Measurements from ENCODE around the gene GRK6. TPM values are rescaled to one million over a fixed set of nuclear protein-coding genes. Genes with fewer than 3 reads are reported as not detected.

GRK6 gene
- polyA plus RNA-seq, 1 donor = 16.6 TPM

- no peak overlapping the region for H3K4me3 ChIP-seq (ENCODE audit: low read length)
- no CpG with 5 or more reads among the region's 16 CpGs for WGBS (ENCODE audit: insufficient coverage, low lambda C conversion rate)
- DNase-seq = no peak
- peaks cover 68% of the 10 kb centered on the region for H3K27me3 ChIP-seq (ENCODE audit: control insufficient read depth, insufficient read depth, low read length)
- H3K4me1 ChIP-seq (ENCODE audit: control insufficient read depth, insufficient read depth, low read length) = peaks cover 18% of the 10 kb centered on the region
- H3K9me3 ChIP-seq (ENCODE audit: control insufficient read depth, low read depth, low read length) = peaks cover 6% of the 10 kb centered on the region
- no peak overlapping the region for H3K27ac ChIP-seq (ENCODE audit: low read length)
- no peaks in the 10 kb centered on the region for H3K36me3 ChIP-seq (ENCODE audit: control insufficient read depth, insufficient read depth, low read length)
Observed at GRCh38 chr5:177397875-177398390, 28.5 kb upstream of the GRK6 start.

GRCh38 chr5:177399997-177400868, 26.2 kb upstream of the GRK6 start, which contains the start of gene PFN3:
Gene PFN3 (minus strand): TSS chr5:177400661. CDS start chr5:177400576, 85 bp downstream.
- Histone ChIP-seq H3K27me3 (ENCODE audit: control insufficient read depth, insufficient read depth, low read length) (peaks cover 88% of the 10 kb centered on the region), H3K27ac (ENCODE audit: low read length) (no peak within 1 kb of the TSS)
- WGBS (ENCODE audit: insufficient coverage, low lambda C conversion rate) = no CpG with 5 or more reads among the region's 92 CpGs

GRCh38 chr5:177402271-177403043, 24.0 kb upstream of the GRK6 start:
- Histone ChIP-seq H3K27ac (ENCODE audit: low read length) (no peak overlapping the region), H3K36me3 (ENCODE audit: control insufficient read depth, insufficient read depth, low read length) (no peaks in the 10 kb centered on the region), H3K4me3 (ENCODE audit: low read length) (peak overlapping the region; percentile 46), H3K27me3 (ENCODE audit: control insufficient read depth, insufficient read depth, low read length) (peaks cover 93% of the 10 kb centered on the region), H3K9me3 (ENCODE audit: control insufficient read depth, low read depth, low read length) (peaks cover 18% of the 10 kb centered on the region), H3K4me1 (ENCODE audit: control insufficient read depth, insufficient read depth, low read length) (peaks cover 36% of the 10 kb centered on the region)
- peak; percentile 75 to 83 for DNase-seq
- WGBS (ENCODE audit: insufficient coverage, low lambda C conversion rate) = no CpG with 5 or more reads among the region's 49 CpGs

More at GRCh38 chr5:177399997-177400868, 26.2 kb upstream of the GRK6 start, which contains the start of gene PFN3:
- H3K9me3 ChIP-seq (ENCODE audit: control insufficient read depth, low read depth, low read length) = peaks cover 18% of the 10 kb centered on the region
- peaks cover 36% of the 10 kb centered on the region for H3K4me1 ChIP-seq (ENCODE audit: control insufficient read depth, insufficient read depth, low read length)
- no peaks in the 10 kb centered on the region for H3K36me3 ChIP-seq (ENCODE audit: control insufficient read depth, insufficient read depth, low read length)
- H3K4me3 ChIP-seq (ENCODE audit: low read length) = no peak within 1 kb of the TSS
- DNase-seq = peak; percentile 45 to 53

GRCh38 chr5:177403102-177403791, 23.2 kb upstream of the GRK6 start:
- peaks cover 18% of the 10 kb centered on the region for H3K9me3 ChIP-seq (ENCODE audit: control insufficient read depth, low read depth, low read length)
- DNase-seq = peak in 1 of 2 donors; percentile 47
- WGBS (ENCODE audit: insufficient coverage, low lambda C conversion rate) = no CpG with 5 or more reads among the region's 61 CpGs
- peaks cover 36% of the 10 kb centered on the region for H3K4me1 ChIP-seq (ENCODE audit: control insufficient read depth, insufficient read depth, low read length)
- no peak overlapping the region for H3K27ac ChIP-seq (ENCODE audit: low read length)
- H3K36me3 ChIP-seq (ENCODE audit: control insufficient read depth, insufficient read depth, low read length) = no peaks in the 10 kb centered on the region
- peaks cover 89% of the 10 kb centered on the region for H3K27me3 ChIP-seq (ENCODE audit: control insufficient read depth, insufficient read depth, low read length)
- H3K4me3 ChIP-seq (ENCODE audit: low read length) = peak overlapping the region; percentile 46

GRCh38 chr5:177403792-177404640, 22.5 kb upstream of the GRK6 start:
- Histone ChIP-seq H3K9me3 (ENCODE audit: control insufficient read depth, low read depth, low read length) (peaks cover 18% of the 10 kb centered on the region), H3K4me3 (ENCODE audit: low read length) (peak overlapping the region; percentile 46), H3K27ac (ENCODE audit: low read length) (no peak overlapping the region), H3K4me1 (ENCODE audit: control insufficient read depth, insufficient read depth, low read length) (peaks cover 36% of the 10 kb centered on the region), H3K27me3 (ENCODE audit: control insufficient read depth, insufficient read depth, low read length) (peaks cover 85% of the 10 kb centered on the region), H3K36me3 (ENCODE audit: control insufficient read depth, insufficient read depth, low read length) (no peaks in the 10 kb centered on the region)
- no CpG with 5 or more reads among the region's 93 CpGs for WGBS (ENCODE audit: insufficient coverage, low lambda C conversion rate)
- peak; percentile 77 to 81 for DNase-seq

GRCh38 chr5:177404641-177405179, 21.8 kb upstream of the GRK6 start:
- no CpG with 5 or more reads among the region's 16 CpGs for WGBS (ENCODE audit: insufficient coverage, low lambda C conversion rate)
- Histone ChIP-seq H3K4me3 (ENCODE audit: low read length) (peak overlapping the region; percentile 46), H3K27ac (ENCODE audit: low read length) (no peak overlapping the region), H3K36me3 (ENCODE audit: control insufficient read depth, insufficient read depth, low read length) (no peaks in the 10 kb centered on the region), H3K27me3 (ENCODE audit: control insufficient read depth, insufficient read depth, low read length) (peaks cover 78% of the 10 kb centered on the region), H3K4me1 (ENCODE audit: control insufficient read depth, insufficient read depth, low read length) (peaks cover 35% of the 10 kb centered on the region), H3K9me3 (ENCODE audit: control insufficient read depth, low read depth, low read length) (peaks cover 18% of the 10 kb centered on the region)
- no peak for DNase-seq

- H3K4me3 ChIP-seq (ENCODE audit: low read length) = no peak overlapping the region
- peaks cover 30% of the 10 kb centered on the region for H3K4me1 ChIP-seq (ENCODE audit: control insufficient read depth, insufficient read depth, low read length)
- peaks cover 72% of the 10 kb centered on the region for H3K27me3 ChIP-seq (ENCODE audit: control insufficient read depth, insufficient read depth, low read length)
- no peak overlapping the region for H3K27ac ChIP-seq (ENCODE audit: low read length)
- DNase-seq = no peak
- no peaks in the 10 kb centered on the region for H3K36me3 ChIP-seq (ENCODE audit: control insufficient read depth, insufficient read depth, low read length)
- WGBS (ENCODE audit: insufficient coverage, low lambda C conversion rate) = no CpG with 5 or more reads among the region's 2 CpGs
- peaks cover 15% of the 10 kb centered on the region for H3K9me3 ChIP-seq (ENCODE audit: control insufficient read depth, low read depth, low read length)
Observed at GRCh38 chr5:177405312-177405711, 21.2 kb upstream of the GRK6 start.

- Histone ChIP-seq H3K4me1 (ENCODE audit: control insufficient read depth, insufficient read depth, low read length) (peaks cover 26% of the 10 kb centered on the region), H3K27me3 (ENCODE audit: control insufficient read depth, insufficient read depth, low read length) (peaks cover 67% of the 10 kb centered on the region), H3K9me3 (ENCODE audit: control insufficient read depth, low read depth, low read length) (peaks cover 12% of the 10 kb centered on the region), H3K27ac (ENCODE audit: low read length) (no peak overlapping the region), H3K36me3 (ENCODE audit: control insufficient read depth, insufficient read depth, low read length) (no peaks in the 10 kb centered on the region), H3K4me3 (ENCODE audit: low read length) (no peak overlapping the region)
- WGBS (ENCODE audit: insufficient coverage, low lambda C conversion rate) = no CpG with 5 or more reads among the region's 5 CpGs
- DNase-seq = no peak
Observed at GRCh38 chr5:177405805-177406204, 20.7 kb upstream of the GRK6 start.

- WGBS (ENCODE audit: insufficient coverage, low lambda C conversion rate) = no CpG with 5 or more reads among the region's 9 CpGs
- H3K4me1 ChIP-seq (ENCODE audit: control insufficient read depth, insufficient read depth, low read length) = peaks cover 15% of the 10 kb centered on the region
- no peak for DNase-seq
- H3K9me3 ChIP-seq (ENCODE audit: control insufficient read depth, low read depth, low read length) = no peaks in the 10 kb centered on the region
- H3K36me3 ChIP-seq (ENCODE audit: control insufficient read depth, insufficient read depth, low read length) = no peaks in the 10 kb centered on the region
- no peak within 1 kb of the TSS for H3K4me3 ChIP-seq (ENCODE audit: low read length)
- no peak within 1 kb of the TSS for H3K27ac ChIP-seq (ENCODE audit: low read length)
- H3K27me3 ChIP-seq (ENCODE audit: control insufficient read depth, insufficient read depth, low read length) = peaks cover 33% of the 10 kb centered on the region
Observed at GRCh38 chr5:177409043-177409801, 17.3 kb upstream of the GRK6 start, which contains the start of gene F12. Gene F12 (minus strand): TSS chr5:177409564. CDS start chr5:177409527, 37 bp downstream.

All from large intestine (tissue), 3 donors.